Stimulated activated CD8-positive, alpha-beta memory T cell treated with anti-CD3 and anti-CD28 coated beads, Interleukin-4, amount 100 ng/mL, for 48 hours (primary cell): ENCODE data around the gene C2orf76.

Experiments
- DNase-seq: peaks from one replicate; pipeline ENCODE4 v3.0.0-alpha.2; 2020

The C2orf76 gene

DNA sequence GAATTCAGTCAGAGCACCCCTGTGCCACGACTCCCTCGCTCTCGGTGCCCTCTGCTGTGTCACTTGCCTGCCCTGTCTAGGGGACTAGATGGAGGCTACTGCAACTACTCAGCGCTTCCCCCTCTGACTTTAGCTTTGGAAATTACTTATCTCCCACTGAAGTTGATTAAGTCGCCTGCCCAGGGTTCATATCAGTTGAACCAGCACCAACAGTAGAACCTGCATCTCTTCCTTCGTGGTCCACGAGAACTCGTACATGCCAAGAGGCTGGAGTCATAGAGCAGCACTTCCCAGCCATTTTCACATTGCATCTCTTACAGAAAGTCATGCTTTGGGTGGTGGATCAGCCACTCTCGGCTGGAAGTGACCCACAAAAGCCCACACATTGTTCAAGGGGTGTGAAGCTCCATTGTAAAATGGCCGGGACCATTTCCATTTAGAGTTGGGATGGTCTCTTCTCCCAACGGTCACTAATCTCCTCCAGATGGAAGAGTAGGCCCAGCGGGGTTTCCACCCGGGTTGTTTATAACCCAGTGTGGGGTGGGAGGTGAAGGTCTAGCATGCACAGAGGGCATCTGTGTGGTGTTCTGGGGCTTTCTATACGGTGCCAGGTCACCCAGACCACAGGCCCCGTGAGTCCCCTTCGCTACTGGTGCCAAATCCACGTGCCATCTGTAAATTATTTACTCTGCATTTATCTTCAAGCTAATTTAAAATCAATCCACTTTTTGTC is 105.0 kb downstream of the C2orf76 start:
- no peak for DNase-seq

DNA sequence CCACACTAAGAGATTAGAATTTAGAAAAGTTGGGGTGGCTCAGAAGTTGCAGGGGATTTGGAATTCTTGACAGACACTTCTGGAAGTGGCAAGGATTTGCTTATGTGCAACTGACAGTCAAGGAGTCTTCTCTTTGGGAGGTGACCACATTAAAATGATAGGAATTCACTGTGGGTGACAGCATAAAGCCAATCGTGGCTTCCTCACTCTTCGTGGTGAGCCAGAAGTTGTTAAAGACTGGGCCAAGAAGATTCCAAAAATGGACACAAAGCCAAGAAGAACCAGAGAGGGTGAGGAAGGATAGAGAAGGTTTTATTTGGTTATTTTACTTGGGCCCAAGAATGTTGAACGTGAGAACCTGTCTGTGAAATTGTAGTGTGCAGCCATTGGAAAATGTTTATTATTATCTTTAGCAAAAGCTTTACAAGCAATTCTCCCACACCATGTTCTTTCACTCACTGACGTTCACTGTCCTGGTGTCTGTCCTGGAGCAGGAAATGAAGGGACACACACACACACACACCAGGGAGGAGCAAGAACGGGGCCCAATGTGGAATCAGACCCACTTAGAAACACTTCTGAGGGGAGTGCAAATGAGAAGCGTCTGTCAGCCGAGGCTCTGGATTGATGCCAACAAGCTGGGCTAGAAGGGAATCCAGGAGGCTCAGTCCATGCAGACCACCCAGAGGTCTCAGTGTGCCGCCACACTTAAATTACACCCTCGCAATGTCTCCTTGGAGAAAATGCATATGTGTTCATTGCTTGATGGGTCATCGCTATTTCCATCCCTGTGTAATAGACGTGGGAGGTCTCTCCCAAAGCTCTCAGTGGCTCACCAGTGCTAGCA is 105.8 kb downstream of the C2orf76 start:
- DNase-seq, result no peak

DNA sequence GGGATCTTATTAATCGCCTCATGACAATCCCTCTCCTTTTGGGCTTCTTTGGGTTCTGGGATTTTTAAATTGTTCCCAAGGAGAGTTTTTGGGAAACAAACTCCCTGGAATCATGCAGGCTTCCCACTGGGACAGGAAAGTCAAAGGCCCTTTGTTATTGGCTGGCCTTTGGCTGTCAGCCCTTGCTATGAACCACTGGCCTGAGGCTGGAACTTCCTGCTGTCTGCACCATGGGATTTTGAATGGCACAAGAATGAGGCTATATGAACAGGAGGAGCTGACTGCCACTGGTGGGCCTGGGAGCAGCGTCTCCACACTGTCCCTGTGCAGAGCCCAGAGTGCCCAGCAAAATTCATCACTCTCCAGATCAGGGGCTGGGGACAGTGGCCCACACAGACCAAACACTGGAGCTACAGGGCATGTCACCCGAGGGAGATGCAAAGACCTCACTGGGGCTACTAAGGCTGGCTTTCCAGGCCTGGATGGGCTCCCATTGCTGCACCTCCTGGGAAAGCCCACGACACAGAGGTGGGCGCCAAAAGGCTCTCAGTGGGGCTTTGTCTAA is 107.3 kb downstream of the C2orf76 start:
- no peak for DNase-seq

DNA sequence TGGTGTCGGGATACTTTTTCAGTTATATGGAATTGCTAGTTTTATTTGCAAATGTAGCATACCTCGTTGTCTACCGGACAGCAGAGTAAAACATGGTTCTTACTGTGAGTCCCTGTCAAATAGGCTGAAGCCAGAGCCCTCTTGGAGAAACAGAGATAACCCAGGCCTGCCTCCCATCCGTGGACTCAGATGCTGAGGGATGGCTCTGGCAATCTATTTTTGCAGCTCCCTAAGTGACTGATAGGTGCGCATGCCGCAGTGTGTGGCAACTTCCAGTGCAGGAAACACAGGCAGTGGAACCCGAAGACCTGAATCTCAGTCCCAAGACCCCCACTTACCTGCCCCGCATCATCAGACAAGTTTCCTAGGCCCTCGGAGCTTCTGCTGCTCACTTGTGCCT is 109.4 kb downstream of the C2orf76 start:
- no peak for DNase-seq

DNA sequence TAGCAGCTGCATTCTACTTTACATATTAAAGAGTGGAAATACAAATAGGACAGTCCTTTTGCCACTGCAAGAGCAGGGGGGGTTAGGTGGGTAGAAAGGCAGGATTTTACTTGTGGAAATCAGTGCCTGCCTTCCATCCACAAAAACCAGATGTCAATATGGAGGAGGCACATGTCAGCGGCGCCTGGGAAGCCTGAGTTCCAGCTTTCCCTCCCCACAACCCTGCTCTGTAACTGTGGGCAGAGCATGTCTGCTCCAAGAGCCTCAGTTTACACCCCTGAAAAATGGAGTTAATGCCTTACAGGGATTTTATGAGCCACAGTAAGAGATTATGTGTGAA is 110.1 kb downstream of the C2orf76 start:
- no peak for DNase-seq

DNA sequence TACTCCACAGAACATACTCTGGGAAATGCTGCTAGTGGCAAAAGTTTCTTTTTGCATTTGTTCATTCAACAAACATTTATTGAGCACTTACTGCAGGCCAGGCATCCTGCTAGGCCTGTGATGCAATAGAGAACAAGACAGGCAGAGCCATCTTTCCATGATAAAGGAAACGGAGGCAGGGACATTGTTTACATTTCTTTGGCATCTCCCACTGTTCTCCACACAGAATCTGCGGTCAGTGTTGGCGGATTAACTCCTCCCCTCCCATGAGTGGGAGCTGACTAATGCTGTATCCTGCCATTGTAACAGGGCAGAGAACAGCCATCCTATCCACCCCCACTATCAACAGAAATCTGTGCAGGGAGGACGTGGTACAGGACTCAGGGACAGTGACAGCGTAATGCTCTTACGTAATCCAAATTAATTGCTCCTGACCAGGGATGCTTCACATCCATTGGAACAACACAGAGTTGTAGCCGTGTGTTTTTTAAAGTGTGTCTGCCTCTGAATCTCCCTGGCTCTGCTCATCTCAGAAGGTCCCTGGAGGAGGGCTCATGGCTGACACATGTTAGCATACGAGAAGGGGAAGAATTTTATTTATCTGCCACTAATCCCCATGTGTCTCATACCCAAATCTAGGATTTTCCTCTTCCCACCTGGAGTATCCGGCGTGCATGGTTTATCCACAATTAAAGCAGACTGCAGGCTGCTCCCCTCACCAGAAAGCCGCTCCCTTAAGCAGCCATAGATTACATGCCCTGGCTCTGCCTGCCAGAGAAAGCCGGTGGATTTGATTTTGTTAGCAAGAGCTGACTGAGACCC is 110.7 kb downstream of the C2orf76 start:
- no peak for DNase-seq

DNA sequence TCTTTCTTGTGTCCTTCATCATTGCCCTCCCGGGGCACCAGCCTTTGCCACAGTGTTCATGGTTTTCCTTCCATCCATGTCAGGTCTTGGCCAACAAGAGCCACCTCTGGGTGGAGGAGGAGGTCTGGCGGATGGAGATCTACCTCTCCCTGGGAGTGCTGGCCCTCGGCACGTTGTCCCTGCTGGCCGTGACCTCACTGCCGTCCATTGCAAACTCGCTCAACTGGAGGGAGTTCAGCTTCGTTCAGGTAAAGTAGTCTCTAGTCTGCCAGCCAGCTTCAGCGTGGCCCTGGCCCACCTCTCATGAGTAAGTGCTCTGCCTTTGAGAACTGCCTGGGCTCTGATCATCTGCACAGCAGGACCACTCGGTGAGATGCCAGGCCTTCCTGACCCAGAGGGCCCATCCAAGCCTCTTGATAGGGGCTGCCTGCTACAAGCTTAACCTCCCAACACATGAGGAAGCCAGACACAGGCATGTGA is 112.0 kb downstream of the C2orf76 start:
- no peak for DNase-seq

DNA sequence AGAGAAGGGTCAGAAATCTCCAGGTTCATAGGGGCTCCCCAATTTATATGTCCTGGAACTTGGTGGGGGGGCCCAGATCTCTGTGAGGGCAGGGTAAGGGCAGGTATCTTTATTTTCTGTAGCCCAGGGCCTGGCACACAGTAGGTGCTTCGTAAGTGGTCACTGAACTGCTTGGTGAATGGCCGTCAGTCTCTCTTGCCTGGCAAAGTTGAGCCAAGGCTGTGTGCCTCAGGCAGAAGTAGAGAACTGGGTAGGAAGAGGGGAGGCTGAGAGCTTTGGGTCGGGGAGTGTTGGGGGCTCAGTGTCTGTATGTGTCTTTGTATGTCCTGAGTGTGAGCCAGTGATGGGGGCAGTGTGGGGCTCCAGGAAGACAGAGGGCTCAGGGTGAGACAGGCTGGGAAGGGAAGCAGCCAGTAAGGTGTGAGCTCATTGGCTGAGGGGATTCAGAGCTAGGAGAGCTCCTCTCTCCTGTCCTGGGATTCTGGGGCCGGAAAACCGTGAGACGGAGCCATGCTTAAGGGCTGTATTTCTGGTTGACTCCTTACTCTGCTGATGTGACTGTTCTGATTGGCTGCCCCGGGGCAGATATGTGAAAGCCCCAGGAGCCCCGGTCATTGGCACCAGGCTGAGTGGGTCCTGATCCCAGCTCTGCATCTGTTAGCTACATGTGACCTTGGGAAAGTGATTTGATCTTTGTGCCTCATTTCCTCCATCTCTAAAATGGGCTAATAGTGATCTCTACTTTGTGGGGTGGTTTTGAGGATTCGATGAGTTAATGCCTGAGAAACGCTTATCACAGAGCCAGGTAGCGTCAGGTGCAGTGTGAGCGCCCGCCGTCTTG is 112.7 kb downstream of the C2orf76 start:
- DNase-seq, result no peak

DNA sequence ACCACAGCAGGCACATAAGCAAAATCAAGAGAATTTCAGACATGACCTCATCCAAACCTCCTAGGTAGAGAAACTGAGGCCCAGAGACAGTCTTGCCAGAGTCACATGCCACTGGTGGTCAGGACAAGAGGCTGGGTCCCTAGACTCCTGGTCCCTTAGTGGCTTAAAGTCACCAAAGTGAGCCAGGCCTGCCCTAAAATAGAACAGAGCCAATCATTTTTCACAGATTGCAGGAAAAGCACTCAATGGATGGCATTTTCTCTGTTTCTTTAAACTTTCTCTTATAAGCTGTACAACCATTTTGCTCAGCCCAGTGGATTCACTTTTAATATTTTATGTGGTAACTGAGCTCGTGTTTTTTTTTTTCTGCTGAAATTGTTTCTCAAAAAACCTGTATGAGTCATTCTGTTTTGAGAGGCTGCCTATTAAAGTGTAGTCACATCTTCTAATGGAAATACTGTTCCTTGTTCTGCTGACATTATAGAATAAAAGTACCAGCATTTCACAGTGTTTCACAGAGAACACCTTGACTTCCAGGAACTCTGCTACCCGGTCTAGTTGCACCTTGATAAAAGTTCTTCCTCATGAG is 113.4 kb downstream of the C2orf76 start:
- DNase-seq, result no peak
